Stimulated activated CD8-positive, alpha-beta memory T cell treated with anti-CD3 and anti-CD28 coated beads, Interleukin-4, amount 100 ng/mL, for 1 hour (primary cell): ENCODE measurements around the gene EEPD1.

ENCODE experiments used
- DNase-seq, 2 donors: peaks; one replicate each; pipeline ENCODE4 v3.0.0-alpha.2; 2020; ENCODE audit warnings: low read depth in 2 of 2, low spot score in 1 of 2

The EEPD1 gene

DNA sequence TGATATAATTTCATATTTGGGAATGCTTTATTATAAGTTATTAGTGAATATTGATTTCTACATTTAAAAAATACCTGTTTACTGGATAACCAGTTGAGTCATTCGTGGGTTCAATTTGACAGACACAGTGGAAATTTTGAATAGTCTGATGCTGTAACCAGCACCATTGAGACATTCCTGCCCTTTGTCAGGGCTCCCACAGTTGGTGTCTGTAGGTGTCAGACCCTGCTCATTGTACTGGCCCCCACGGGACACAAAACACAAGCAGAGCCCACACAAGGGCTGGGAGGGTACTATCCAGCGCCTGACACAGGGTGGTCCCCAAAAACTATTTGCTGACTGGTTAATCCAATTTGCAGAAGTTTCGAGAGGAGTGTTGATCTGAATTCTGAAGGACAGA lies 35.9 kb downstream of the EEPD1 start:
- no peak for DNase-seq

DNA sequence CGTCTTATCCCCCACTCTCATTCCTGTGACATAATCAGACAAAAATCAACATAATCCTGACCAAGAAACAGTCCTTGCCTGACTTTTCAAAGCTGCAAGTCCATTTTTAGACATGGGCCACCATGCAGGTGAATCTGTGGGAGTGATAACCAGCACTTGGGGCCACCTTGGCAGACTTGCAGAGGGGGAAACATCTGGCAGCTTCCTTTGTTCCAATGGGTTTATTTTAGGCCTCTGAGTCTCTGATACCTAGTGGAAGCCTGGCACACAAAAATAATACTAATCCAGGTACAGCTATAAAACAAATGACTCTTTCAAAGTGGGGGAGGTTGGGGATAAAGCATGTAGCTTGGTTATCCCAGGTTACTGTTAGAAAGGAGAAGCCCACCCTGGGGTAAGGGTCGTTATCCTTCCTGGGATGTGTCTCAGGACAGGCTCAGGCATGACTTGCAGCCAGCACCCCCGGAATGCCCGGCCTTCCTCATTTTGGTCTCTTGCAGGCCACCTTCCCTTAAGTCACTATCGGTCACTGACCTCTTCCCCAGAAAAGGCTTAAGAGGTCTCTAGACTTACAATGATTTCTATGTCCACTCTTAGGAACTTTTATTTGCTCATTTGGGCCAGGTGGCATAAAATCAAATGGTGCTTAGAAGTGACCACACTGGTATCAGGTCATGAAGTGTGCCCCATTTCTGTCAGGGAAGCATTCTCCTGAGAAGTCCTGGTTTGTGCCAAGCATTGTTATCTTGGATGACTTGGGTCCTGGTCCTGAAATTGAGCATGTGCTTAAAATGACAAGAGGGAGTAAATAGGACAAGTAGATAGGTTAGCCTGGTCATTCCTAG lies 37.6 kb downstream of the EEPD1 start:
- no peak for DNase-seq

DNA sequence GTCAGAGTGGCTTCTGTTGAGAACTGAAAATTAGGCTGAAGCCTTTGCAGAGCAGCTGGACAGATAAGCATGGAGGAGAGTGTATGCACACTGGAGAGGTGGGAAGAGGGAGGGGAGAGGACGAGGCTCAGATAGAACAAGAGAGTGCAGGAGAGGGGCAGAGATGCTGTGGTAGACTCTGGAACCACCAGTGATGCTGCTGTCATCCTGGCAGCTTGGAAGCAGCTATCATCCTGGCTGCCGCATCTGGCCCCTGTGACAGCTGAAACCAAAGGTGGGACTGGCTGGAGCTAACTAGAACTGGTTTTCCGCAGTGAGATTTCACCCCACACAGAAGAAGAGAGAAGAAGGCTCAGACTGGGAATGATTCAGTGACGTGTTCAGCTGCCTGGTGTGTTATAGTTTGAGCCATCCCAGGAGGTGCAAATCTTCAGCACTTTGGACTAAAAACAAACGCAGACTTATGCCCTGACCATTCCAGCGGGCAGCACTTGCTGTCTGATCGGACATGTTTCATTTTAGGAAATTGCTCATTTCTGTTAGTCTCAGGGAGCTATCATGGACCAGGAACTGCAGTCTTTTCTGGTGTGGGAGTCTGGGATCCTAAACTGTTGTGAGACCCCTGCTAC lies 38.4 kb downstream of the EEPD1 start:
- DNase-seq = no peak

DNA sequence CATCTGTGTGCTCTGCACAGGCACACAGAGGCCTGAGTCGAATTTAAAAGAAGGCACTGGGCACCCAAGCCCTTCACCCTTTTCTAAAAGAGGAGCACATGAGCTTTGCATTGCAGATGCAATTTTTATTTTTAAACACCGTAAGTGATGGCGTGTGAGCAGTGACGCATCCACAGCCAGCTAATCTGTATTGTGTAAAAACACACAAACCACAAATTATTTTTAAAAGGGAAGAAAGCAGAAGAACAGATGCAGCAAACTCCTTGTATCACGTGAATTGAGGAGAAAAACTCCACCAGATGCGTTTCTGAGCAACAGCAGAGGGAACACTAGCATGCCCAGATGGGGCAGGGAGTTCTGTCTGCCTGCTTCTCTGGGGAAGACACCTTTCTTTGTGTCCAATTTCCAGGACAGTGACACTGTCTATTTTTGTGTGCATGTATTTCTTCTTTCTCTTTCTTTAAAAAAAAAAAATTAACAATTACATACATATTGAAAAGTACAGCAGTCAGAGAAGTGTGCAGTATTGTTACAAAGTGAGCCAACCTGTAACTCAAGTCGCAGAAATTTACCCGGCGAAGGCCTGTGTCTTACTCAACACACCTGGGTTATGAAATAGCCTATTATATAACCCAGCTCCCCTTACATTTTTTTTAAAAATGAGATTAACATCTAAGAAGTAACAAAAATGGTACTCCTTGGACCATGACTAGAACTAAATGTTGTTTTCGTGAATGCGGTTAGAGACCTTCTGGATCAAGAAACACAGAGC lies 39.2 kb downstream of the EEPD1 start:
- no peak for DNase-seq

DNA sequence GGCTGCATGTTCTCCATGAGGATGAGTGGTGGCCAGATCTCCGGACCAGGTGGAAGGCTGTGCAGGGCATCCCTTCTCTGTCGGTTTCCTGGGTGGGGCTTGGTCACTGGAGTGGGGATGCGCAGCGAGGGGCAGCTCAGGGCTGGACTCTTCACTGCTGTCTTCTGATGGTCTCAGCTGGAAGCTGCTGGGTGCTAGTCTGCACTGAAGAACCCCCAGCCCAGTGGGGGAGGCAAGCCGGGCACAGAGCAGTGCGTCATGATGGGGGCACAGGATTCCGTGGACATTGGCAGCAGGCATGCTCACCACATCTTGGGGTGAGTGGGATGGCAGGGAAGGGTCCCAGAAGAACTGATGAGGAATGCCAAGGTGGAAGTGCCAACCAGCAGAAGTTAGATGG lies 39.8 kb downstream of the EEPD1 start:
- DNase-seq = no peak

DNA sequence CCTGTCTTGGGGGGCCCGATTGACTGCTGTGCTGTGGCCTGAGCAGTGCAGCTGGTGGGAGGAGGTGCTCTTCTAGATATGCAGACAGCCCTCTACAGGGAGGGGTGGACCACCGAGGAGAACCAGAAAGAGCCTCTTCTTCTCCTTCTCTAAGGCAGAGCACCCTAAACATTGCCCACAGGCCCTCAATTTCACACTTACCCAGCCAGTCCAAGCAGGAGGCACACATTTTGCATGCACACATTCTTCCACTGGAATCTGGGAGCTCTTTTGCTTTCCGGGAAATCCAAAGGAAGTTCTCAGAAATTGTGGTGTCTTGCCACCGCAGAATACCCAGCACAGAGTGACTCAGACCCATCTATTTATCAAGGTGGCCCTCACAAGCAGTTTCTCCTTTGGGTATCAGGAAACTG lies 45.8 kb downstream of the EEPD1 start:
- no peak for DNase-seq

DNA sequence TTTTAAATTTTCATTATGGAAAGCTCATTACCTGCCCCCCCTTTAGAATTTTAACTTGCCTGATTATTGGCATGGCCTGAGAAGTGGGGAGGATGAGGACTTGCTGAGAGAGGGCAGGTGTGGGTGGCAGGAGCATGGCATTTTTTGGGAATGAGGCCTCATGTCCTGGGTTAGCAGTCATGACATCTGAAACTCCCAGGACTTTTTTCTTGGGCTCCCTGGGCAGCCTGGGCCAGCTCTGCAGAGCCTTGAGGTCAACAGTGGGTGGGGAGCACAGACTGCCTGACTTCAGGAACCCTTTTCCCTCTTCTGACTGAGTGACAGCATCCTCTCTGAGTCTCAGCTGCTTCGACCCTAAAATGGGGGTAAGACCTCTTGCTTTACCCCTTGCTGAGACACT lies 46.3 kb downstream of the EEPD1 start:
- no peak for DNase-seq

DNA sequence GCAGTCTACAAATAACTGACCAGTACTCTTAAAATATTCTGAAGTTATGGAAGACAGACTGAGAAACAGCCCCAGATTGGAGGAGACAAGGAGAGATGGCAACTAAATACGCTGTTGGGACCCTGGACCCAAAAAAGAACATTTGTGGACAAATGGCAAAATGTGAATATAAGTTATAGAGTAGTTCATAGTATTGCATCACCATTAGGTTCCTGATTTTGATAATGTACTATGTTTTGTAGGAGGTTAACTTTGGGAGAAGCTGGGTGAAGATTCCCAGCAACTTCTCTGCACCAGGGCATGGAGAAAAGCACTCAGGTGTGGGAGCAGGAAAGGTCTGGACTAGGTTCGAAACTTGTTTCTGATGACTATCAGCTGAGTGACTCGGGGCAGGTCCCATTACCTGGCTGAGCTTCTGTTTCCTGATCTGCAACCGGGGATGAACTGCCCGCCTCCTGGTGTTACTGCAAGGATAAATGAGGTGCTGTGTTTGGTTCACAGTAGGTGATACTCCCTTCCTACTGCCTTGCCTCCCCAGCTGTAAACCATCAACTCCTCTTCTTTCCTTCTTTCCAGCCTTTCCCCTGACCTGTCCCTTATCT lies 48.2 kb downstream of the EEPD1 start:
- no peak for DNase-seq

DNA sequence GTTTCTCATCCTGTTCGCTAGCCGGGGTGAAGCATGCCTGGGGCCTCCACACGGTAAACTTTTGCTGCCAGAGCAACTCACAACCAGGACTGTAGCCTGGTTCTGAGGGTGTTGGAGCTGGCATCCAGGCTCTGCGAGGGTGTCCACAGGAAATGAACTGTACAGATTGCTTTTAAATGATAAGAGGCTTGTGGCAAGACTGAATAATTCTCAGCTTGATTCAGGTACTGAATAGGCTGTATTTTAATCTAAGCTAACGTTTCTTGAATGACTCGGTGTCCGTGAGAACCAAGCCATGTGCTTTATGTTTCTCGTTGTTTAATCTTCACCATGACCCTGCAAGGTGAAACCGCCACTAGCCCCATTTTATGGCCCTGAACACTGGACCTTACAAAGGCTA lies 49.3 kb downstream of the EEPD1 start:
- DNase-seq = no peak

DNA sequence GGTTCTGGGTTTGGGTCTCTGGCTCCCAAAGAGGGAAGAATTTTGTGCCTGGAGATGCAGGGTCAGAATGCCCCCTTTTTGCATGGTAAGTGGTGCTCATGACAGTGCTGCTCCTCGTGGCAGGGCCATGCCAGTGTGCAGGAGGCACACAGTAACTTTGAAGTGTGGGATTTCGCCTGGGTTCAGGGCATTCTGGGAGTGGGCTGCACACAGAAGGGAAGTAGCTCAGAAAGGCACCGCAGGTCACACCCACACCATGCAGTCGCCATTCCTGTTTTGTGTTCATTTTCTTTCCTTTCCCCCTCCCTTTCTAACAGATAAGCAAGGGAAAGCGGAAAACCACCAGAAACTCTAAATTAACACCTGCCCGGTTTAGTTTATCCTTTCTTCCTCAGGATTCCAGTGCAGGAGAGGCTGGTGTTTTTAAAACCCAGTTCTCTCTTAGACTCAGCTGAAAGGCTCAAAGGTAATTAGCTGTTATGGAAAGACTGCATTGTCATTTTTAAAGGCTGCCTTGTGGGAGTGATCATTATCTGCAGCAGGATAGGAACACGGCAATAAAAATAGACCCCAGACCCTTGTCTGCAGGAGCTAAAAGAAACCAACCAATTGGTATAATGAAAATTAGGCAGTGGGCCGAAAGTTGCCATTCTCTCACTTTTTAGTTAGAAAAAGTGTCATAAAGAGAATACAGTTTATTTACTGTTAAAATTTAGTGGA lies 50.2 kb downstream of the EEPD1 start:
- DNase-seq = no peak

DNA sequence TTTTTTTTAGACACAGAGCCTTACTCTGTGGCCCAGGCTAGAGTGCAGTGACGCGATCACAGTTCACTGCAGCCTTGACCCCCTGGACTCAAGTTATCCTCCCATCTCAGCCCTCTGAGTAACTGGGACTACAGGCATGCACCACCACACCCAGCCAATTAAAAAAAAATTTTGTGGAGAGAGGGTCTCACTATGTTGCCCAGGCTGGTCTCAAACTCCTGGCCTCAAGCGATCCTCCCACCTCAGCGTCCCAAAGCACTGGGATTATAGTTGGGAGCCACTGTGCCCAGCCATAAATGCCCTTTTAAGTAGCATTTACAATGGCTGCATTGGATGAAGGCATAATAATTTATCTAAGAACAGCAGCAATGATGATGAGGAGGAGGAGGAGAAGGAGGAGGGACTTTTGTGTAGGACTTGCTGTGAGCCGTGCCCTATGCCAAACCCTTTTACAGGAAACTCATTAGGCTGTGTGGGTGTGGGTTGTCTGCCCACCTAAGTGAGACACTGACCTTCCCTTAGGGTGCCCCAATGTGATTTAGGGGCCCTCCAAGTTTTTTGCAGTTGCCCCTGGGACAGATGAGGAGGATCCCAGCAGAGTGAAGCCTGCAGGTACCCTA lies 51.1 kb downstream of the EEPD1 start:
- no peak for DNase-seq

DNA sequence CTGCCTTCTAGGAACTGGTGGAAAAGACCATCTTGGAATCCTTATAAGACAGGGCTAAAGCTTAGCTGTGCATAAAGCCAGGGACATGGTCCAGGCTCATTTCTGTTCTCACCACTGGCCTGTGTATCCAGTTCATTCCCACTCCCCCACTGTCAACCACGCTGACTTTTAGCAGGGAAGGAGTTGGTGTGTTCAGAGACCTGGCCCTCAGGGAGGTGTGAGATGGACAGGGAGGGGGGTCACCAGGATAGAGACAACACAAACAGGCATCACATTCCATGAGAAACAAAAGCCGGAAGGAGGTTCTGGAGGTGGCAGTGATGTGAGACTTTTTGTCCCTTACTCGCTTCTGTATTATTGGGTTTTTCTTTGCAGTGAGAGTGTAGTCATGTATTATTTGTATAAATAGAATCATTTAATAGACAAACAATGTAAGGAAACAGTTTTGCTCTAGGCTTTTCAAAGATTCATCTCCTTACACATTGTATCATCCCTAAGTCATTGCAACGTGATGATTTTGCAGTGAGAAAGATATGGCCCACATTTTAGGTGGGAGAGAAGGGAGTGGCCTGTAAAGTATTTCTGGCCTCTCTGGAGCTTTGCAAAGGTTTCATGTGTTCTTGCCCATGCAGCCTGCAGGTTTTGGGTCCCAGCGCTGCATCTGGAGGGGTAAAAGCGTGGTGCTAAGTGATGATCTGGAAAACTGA lies 52.0 kb downstream of the EEPD1 start:
- DNase-seq = no peak

DNA sequence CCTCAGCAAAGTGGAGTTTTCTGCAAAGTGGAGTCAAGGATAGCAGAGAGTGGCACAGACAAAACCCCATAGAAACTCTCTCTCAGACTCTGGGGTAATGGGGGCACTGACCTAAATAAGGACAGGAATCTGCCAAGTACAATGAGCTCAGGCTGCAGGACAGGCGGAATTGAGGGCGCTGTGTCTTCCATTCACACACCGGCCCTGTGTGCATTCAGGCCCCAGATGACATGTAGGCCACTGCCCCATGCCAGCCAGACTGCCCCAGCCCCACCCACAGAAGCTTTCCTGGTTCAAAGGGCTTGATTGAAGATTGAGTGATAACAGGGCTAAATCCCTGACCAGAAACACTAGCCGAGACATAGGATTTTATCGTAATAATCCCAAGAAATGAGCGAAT lies 52.7 kb downstream of the EEPD1 start:
- no peak for DNase-seq

DNA sequence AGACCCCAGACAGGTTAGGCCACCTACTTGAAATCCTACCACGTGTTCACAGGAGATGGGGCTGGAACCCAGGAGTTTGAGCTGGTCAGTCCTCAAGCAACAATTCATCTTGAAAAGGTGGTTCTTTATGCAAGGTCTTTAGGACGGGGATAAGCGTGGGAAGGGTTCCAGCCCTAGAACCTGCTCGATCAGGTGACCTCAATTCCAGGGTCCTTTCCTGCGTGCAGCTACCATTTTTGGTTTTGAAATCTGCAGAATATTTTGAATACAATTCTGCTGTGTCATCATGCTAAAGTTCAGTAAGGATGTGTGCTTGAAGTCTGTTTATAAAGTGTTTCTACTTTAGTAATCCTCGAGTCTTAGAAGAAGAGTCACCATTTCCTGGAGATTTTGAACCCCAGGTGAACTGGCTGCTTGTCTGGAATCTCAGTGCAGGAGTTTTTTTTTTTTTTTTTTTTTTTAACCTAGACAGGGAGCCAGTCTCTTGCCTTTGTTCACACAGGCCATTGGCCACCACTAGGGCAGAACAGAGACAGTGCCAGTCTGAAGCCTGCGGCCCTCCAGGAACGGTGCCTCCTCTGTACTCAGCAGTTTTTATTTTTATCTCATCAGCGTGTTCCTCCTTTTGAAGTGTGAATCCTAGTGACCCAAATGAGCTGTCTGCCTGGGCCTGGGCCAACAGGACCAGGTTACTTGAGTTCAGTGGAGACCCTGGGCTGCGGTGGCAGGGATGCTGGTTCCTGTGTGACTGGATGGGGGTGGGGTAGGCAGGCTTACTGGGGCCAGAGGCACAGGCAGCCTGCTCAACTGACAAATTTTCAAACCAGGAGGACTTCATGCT lies 54.6 kb downstream of the EEPD1 start:
- no peak for DNase-seq

DNA sequence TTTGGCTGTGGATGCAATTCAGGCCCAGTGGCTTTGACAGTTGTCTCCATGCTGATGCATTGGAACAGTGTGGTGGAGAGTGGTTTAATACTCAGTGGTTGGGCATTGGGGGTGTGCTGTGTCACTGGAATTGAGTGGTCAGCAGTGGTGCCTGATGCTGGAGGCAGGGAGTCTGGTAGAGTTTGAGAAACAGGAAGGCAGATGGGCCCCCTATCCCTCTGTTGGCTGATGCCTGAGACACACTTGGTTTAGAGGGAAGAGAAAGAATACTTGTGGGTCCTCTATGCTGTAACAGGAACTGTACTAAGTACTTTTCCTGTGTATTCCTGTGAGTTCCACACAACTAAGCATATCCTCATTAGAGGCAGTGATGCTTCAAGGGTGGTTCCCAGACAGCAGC lies 55.4 kb downstream of the EEPD1 start:
- DNase-seq = no peak

DNA sequence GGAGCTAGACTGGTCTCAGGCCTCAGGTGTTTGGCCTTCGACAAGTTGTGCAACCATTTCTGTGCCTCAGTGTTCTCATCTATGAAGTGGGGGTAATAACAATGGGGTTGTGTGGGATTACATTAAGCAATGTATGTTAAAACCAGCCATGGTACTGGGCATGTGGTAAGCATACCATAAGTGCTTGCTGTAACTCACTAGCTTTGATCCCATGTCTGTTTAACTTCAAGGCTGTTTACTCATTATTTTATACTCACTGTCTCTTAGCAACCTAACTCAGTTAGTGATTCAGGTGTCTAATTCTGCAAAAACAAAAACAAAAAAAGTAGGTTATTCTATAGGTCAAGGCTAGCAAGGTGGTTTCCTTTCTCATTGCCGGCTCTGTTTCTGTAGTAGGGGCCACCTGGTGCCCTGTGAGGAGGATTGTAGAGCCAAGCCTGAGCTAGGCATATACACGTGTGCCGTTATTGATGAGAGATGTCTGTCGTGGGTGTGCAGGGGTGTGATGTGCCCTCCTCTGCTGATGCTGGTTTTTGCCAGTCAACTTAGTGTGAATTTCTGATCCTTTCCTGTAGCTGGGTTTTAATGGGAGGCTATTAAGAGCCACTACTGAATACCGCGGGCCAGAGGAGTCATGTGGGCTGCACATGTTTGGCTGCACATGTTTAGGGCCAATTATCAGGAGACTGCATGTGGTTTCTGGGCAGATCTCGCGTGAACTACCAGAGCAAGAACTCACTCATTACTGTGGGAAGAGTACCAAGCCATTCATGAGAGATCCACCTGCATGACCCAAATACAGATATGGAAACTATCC lies 56.2 kb downstream of the EEPD1 start:
- DNase-seq = no peak

DNA sequence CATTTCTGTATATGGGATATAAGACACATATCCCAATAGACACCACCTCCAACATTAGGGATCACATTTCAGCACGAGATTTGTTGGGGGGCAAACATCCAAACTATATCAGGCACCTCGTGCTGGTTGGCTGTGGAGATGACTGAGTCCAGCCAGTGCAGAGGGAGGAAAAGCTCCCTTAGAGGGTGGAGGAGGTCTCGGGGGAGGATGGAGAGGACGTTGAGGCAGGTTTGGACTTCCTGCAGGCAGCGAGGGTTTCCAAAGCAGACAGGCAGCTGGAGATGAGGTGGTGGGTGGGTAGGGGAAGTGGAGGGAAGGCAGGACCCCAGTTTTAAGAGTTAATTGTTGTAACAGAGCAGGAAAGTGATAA lies 56.7 kb downstream of the EEPD1 start:
- no peak for DNase-seq

DNA sequence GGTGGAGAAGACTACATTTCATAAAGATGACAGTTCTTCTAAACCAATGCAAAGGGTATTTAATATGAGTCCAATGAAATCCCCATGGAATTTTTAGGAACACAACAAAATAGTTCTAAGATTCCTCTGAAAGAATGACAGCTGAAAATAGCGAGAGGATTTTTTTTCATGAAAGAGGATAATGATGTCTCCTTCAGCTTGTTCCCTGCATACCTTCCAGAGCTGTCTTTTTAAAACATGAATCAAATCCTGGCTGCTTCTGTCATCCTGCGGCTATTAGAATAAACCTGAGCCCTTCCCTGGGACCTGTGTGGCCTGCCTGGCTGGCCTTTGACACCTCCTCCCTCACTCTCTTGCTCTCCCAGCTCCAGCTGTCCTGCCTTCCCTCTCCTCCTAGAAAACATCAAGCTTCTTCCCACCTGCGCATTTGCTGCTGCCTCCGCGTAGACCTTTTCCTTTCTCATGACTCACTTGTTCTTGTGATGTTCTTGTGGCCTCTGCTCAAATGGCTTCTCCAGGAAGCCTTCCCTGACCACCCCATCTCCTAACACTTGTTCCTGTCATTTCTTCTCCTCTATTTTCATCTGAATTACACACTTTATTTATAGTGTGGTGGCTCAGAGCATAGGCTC lies 57.4 kb downstream of the EEPD1 start:
- no peak for DNase-seq
